KMS-11 (cell line): ENCODE data around the gene MARK1.

ENCODE experiments used
- H2AFZ ChIP-seq: fragments of 200-600 bp; sonication (generic); 2 replicates; pipeline ENCODE4 v1.6.1; 2016; ENCODE audit warnings: antibody characterized with exemption, mixed run types, low read depth
- H3K27ac ChIP-seq: fragments of 200-600 bp; sonication (generic); 2 replicates; pipeline ENCODE4 v1.6.1; 2016; ENCODE audit warnings: mild to moderate bottlenecking, mixed run types
- H3K27me3 ChIP-seq: fragments of 200-600 bp; sonication (generic); 2 replicates; pipeline ENCODE4 v1.6.1; 2017; ENCODE audit warnings: mild to moderate bottlenecking, low read depth, mixed run types, moderate library complexity; ENCODE audit not compliant: insufficient read depth
- H3K36me3 ChIP-seq: fragments of 200-600 bp; sonication (generic); 2 replicates; pipeline ENCODE4 v1.6.1; 2017; ENCODE audit warnings: mild to moderate bottlenecking, mixed run types; ENCODE audit not compliant: insufficient read depth
- H3K4me1 ChIP-seq: fragments of 200-600 bp; sonication (generic); 2 replicates; pipeline ENCODE4 v1.6.1; 2016; ENCODE audit warnings: mild to moderate bottlenecking, low read depth, mixed run types; ENCODE audit not compliant: poor library complexity, severe bottlenecking
- H3K4me2 ChIP-seq: fragments of 200-600 bp; sonication (generic); 2 replicates; pipeline ENCODE4 v1.7.0; 2016; ENCODE audit warnings: mild to moderate bottlenecking, mixed run types
- H3K4me3 ChIP-seq: fragments of 200-600 bp; sonication (generic); IDR thresholded peaks from 2 replicates; pipeline ENCODE4 v1.6.1; 2017; ENCODE audit warnings: low read depth, low read length, mixed read lengths; ENCODE audit not compliant: insufficient read depth
- H3K79me2 ChIP-seq: fragments of 200-600 bp; sonication (generic); 2 replicates; pipeline ENCODE4 v1.6.1; 2016; ENCODE audit warnings: low read depth, mixed run types; ENCODE audit not compliant: insufficient read depth
- H3K9ac ChIP-seq: fragments of 200-600 bp; sonication (generic); 2 replicates; pipeline ENCODE4 v1.6.1; 2016; ENCODE audit warnings: mild to moderate bottlenecking, mixed run types
- H4K20me1 ChIP-seq: fragments of 200-600 bp; sonication (generic); 2 replicates; pipeline ENCODE4 v1.6.1; 2016; ENCODE audit warnings: mild to moderate bottlenecking, mixed run types; ENCODE audit not compliant: insufficient read depth
- TF ChIP-seq, protein P1 (sequence below): fragments of 200-600 bp; sonication (generic); conservative IDR thresholded peaks from 2 replicates; pipeline ENCODE4 v1.6.1; 2017; ENCODE audit warnings: low read depth, mild to moderate bottlenecking, antibody characterized with exemption, low read length, moderate library complexity, mixed read lengths

MARK1 gene

DNA sequence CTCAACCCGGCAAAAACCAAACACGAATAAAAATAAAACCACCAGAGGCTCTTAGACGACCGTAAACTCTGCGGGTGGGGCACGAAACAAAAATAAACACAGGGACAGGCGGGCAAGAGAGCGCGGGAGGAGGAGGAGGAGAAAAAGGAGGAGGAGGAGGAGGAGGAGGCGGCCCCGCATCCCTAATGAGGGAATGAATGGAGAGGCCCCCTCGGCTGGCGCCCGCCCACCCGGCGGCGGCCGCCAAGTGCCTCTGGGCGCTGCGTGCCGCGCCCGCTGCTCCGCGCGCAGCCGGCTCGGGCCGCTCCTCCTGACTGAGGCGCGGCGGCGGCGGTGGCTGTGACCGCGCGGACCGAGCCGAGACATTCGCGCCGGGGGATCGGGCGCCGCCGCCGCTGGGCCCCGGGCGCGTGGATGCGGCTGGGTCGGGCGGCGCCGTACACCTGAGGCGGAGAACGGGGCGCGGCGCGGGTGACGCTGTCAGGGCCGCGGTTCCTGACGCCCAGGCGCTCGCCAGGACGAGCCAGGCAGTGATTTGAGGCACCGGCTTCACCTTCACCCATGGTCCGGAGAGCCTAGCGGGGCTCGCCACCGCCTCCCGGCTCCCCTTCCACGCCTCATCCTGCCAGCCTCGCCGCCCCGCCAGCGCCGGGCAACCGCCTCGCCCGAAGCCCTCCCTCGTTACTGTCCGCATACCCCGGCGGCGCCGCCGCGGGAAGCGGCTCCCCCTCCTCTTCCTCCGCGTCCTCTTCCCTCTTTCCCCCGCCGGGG, at the start of gene MARK1:
Gene MARK1 (plus strand): TSS at position 229 of the 771 bp plus-strand sequence. CDS start 687 bp downstream, outside the sequence.
- Histone ChIP-seq H3K4me1 (peaks cover 21% of the 10 kb centered on the region), H3K27me3 (no peaks in the 10 kb centered on the region), H2AFZ (peak within 1 kb of the TSS; percentile 97), H3K9ac (peak within 1 kb of the TSS; percentile 98), H3K36me3 (no peaks in the 10 kb centered on the region), H3K79me2 (peaks cover 46% of the 10 kb centered on the region), H4K20me1 (no peaks in the 10 kb centered on the region), H3K4me2 (peak within 1 kb of the TSS; percentile 81), H3K4me3 (peak within 1 kb of the TSS; percentile 83), H3K27ac (peak within 1 kb of the TSS; percentile 88)
- TF ChIP-seq, protein P1, sequence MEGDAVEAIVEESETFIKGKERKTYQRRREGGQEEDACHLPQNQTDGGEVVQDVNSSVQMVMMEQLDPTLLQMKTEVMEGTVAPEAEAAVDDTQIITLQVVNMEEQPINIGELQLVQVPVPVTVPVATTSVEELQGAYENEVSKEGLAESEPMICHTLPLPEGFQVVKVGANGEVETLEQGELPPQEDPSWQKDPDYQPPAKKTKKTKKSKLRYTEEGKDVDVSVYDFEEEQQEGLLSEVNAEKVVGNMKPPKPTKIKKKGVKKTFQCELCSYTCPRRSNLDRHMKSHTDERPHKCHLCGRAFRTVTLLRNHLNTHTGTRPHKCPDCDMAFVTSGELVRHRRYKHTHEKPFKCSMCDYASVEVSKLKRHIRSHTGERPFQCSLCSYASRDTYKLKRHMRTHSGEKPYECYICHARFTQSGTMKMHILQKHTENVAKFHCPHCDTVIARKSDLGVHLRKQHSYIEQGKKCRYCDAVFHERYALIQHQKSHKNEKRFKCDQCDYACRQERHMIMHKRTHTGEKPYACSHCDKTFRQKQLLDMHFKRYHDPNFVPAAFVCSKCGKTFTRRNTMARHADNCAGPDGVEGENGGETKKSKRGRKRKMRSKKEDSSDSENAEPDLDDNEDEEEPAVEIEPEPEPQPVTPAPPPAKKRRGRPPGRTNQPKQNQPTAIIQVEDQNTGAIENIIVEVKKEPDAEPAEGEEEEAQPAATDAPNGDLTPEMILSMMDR, result no peak

DNA sequence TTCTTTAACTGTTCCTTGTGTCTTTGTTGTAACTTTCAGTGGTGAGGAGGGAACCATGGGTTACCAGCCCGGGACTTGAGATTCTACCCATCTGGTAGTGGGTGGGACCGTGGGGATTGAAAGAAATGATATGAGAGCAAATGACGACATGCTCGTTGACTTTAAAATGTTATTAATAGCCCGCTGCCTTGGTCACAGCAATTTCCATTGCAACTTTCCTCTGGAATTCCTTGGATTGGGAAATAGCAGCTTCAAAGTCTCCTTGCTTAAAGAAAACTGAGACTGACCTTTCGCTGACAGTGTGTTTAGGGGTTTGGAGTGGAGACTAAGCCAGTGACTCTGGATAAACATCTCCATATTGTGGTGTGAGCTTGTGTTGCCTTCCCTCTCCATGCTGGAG, 44.2 kb upstream of the MARK1 start:
- Histone ChIP-seq H3K9ac (no peak overlapping the region), H3K79me2 (no peaks in the 10 kb centered on the region), H4K20me1 (no peaks in the 10 kb centered on the region), H3K27ac (no peak overlapping the region), H2AFZ (no peak overlapping the region), H3K27me3 (no peaks in the 10 kb centered on the region), H3K4me2 (no peak overlapping the region), H3K4me3 (no peak overlapping the region), H3K36me3 (no peaks in the 10 kb centered on the region), H3K4me1 (no peaks in the 10 kb centered on the region)
- TF ChIP-seq, protein P1, result no peak

DNA sequence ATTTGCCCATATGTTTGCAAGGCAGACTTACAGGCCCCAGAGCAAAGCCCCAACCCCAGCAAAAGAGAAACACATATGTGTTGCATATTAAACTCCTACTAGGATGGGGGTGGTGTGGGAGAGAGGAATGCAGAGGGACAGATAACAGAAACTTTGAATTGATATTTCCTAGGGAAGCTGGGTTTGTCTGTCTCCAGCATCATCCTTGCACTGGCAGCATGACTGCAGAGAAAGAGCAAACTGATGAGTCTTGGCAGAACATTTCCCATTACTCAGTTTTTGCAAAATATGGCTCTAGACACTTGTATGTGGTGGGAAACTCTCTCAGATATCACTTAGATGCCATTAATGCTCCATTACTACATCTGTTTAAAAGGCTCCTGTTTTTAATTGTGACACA, 43.8 kb upstream of the MARK1 start:
- H3K4me3 ChIP-seq, result no peak overlapping the region
- H3K9ac ChIP-seq, result no peak overlapping the region
- H4K20me1 ChIP-seq, result no peaks in the 10 kb centered on the region
- no peaks in the 10 kb centered on the region for H3K27me3 ChIP-seq
- no peaks in the 10 kb centered on the region for H3K79me2 ChIP-seq
- H3K36me3 ChIP-seq, result no peaks in the 10 kb centered on the region
- H3K4me1 ChIP-seq, result no peaks in the 10 kb centered on the region
- no peak overlapping the region for H3K4me2 ChIP-seq
- TF ChIP-seq, protein P1, result no peak
- H3K27ac ChIP-seq, result no peak overlapping the region
- H2AFZ ChIP-seq, result no peak overlapping the region

DNA sequence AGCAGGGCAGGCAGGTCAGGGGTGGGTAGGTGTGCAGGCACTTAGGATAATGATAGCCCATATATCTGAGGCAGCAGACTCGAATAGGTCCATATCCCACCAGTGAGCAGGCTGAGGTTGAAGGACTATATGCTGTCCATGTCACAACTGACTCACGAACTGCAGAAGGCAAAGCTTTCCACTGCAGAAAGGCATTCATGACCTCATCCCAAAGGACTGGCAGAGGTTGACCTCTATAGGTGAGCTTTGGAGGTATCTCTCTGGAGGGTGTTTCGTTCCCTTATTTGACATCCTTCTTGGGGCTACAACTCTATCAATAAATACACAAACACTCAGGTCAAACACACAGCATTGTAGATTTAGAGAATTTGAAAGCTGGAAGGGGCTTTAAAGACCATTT, 42.8 kb upstream of the MARK1 start:
- no peaks in the 10 kb centered on the region for H3K79me2 ChIP-seq
- no peaks in the 10 kb centered on the region for H3K27me3 ChIP-seq
- TF ChIP-seq, protein P1, result no peak
- no peak overlapping the region for H2AFZ ChIP-seq
- H3K4me2 ChIP-seq, result no peak overlapping the region
- no peak overlapping the region for H3K9ac ChIP-seq
- no peaks in the 10 kb centered on the region for H4K20me1 ChIP-seq
- no peaks in the 10 kb centered on the region for H3K4me1 ChIP-seq
- H3K4me3 ChIP-seq, result no peak overlapping the region
- no peaks in the 10 kb centered on the region for H3K36me3 ChIP-seq
- H3K27ac ChIP-seq, result no peak overlapping the region
